GM12874 (cell line): Measurements from ENCODE around the gene CWF19L2.

ENCODE experiments used
- TF ChIP-seq, protein P1 (sequence below): IDR thresholded peaks from 2 replicates; pipeline ENCODE4 v1.5.1; 2011; ENCODE audit warnings: low read depth, mild to moderate bottlenecking, control low read depth, low read length, moderate library complexity; ENCODE audit not compliant: insufficient read depth

CWF19L2 gene

GRCh38 chr11:107457558-107458271 lies at the start of gene CWF19L2:
TSS of gene CWF19L2 (minus strand) at chr11:107457825. CDS start at chr11:107457816, 9 bp downstream.
- TF ChIP-seq, protein P1, sequence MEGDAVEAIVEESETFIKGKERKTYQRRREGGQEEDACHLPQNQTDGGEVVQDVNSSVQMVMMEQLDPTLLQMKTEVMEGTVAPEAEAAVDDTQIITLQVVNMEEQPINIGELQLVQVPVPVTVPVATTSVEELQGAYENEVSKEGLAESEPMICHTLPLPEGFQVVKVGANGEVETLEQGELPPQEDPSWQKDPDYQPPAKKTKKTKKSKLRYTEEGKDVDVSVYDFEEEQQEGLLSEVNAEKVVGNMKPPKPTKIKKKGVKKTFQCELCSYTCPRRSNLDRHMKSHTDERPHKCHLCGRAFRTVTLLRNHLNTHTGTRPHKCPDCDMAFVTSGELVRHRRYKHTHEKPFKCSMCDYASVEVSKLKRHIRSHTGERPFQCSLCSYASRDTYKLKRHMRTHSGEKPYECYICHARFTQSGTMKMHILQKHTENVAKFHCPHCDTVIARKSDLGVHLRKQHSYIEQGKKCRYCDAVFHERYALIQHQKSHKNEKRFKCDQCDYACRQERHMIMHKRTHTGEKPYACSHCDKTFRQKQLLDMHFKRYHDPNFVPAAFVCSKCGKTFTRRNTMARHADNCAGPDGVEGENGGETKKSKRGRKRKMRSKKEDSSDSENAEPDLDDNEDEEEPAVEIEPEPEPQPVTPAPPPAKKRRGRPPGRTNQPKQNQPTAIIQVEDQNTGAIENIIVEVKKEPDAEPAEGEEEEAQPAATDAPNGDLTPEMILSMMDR = no peak

GRCh38 chr11:107505647-107506225 lies 48.1 kb upstream of the CWF19L2 start:
- TF ChIP-seq, protein P1 = no peak

- TF ChIP-seq, protein P1 = no peak
Measured at GRCh38 chr11:107504981-107505380, 47.4 kb upstream of the CWF19L2 start.

- TF ChIP-seq, protein P1 = no peak
Measured at GRCh38 chr11:107501713-107502112, 44.1 kb upstream of the CWF19L2 start.

- TF ChIP-seq, protein P1 = no peak
Measured at GRCh38 chr11:107496011-107496410, 38.4 kb upstream of the CWF19L2 start.

GRCh38 chr11:107494055-107494454 lies 36.4 kb upstream of the CWF19L2 start:
- TF ChIP-seq, protein P1 = no peak

- TF ChIP-seq, protein P1 = no peak
Measured at GRCh38 chr11:107493117-107493516, 35.5 kb upstream of the CWF19L2 start.
